Glomerular visceral epithelial cell (primary cell): ENCODE results near the gene PTPRM.
"Not testable (repeated sequence)": the region's sequence is repeated elsewhere in the genome, so short reads cannot be mapped to it uniquely, and the experiment has no call there.

Source experiments
- DNase-seq: peaks from one replicate; pipeline ENCODE4 v3.0.0-alpha.2; 2016; ENCODE audit errors: extremely low spot score

PTPRM gene

DNA sequence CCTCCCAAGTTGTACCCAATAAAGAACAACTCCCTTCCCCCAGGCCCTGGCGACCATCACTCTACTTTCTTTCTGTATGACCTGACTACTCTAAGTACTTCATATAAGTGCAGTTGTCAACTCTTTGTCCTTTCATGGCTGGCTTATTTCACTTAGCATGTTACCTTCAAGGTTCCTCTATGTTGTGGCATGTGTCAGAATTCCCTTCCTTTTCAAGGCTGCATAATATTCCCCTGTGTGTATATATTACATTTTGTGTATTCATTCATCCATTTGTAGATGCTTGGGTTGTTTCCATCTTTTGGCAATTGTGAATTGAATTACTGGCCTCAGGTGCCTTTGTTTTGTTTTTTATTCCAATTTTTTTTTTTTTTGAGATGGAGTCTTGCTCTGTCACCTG is 860.2 kb downstream of the PTPRM start:
- DNase-seq: no peak

GRCh38 chr18:8428951-8429350 is 861.8 kb downstream of the PTPRM start:
- no peak for DNase-seq

- DNase-seq: no peak
Observed at GRCh38 chr18:8431036-8431435, 863.9 kb downstream of the PTPRM start.

- no peak for DNase-seq
Observed at GRCh38 chr18:8433323-8433722, 866.2 kb downstream of the PTPRM start.

- DNase-seq: no peak
Observed at GRCh38 chr18:8433771-8434170, 866.7 kb downstream of the PTPRM start.

GRCh38 chr18:8435376-8435775 is 868.3 kb downstream of the PTPRM start:
- DNase-seq: no peak

DNA sequence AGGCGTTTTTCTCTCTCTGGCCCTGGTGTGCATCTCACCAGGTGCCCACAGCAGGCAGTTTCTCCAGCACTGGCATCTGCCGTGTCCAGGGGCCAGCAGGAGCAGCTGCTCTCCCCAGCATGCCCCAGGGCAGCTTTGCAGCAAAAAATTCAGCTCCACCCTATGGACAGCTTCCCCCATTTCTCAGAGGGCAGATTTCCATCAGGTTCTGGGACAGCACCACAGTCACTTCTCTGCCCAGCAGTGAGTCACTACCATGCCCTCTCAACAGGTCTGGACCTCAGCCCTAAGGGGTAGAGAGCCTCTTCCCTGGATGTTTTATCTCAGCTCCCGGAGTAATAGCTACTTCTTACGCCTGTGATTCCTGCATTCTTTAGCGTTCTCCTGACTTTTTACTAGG is 871.9 kb downstream of the PTPRM start:
- DNase-seq: no peak

GRCh38 chr18:8443505-8443904 is 876.4 kb downstream of the PTPRM start:
- DNase-seq: no peak

- not testable (repeated sequence) for DNase-seq
Observed at GRCh38 chr18:8446936-8447335, 879.8 kb downstream of the PTPRM start.

DNA sequence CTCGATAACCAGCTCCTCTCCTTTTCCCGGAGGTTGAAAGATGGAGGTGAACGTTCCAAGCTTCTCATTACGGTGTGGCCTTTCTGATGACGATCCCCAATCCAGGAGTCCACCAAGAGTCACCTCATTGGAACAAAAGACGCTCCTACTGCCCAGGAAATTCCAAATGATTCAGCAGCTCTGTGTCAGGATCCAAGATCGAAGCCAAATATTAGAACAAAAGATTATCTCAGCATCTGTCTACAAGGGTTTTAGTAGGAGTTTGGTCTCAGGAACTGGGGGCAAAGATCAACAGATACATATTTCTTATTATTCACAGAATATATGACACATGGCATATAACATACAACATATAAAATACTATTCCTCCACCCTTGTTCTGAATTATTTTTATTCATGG is 881.0 kb downstream of the PTPRM start:
- no peak for DNase-seq

GRCh38 chr18:8450013-8450412 is 882.9 kb downstream of the PTPRM start:
- DNase-seq: no peak

GRCh38 chr18:8450898-8451665 is 884.0 kb downstream of the PTPRM start:
- DNase-seq: no peak

DNA sequence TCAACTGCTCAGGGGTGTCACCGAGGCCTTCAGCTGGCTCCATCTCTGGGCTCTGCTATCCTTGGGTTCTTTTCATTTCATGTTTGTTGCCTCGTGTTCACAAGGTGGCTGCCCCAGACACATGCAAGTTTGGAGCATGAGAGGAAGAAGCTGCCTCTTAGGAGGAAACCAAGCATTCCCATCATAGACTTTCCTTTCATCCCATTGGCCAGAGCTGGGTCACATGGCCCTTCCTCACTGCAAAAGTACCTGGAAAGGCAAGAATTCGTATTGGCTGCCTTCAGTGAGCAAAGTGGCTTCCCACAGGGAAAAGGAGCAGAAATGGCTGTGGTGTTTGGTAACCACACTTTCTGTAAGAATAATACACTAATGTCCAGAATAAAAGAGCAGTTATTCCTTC is 886.4 kb downstream of the PTPRM start:
- no peak for DNase-seq

- no peak for DNase-seq
Observed at GRCh38 chr18:8454136-8454535, 887.0 kb downstream of the PTPRM start.

- no peak for DNase-seq
Observed at GRCh38 chr18:8455661-8456614, 888.8 kb downstream of the PTPRM start.
